Keratinocyte (primary cell): Measurements from ENCODE around the gene ZBED3. TPM values are rescaled to one million over a fixed set of nuclear protein-coding genes. Genes with fewer than 3 reads are reported as not detected.

Experiments used
- DNase-seq: peaks from one replicate; pipeline ENCODE4 v3.0.0-alpha.2; 2011; ENCODE audit warnings: low read depth, missing footprints, low spot score
- FAIRE-seq: peaks from 2 replicates; lab custom pipeline; 2011; peaks lifted over from hg19 to GRCh38; lab: Jason Lieb, UNC
- H2AFZ ChIP-seq: 2 replicates; pipeline ENCODE4 v1.6.0; 2012; ENCODE audit warnings: low read length, control low read depth, inconsistent platforms; ENCODE audit not compliant: control insufficient read depth
- H3K27ac ChIP-seq: 2 replicates; pipeline ENCODE4 v1.5.1; 2011; ENCODE audit warnings: low read length; ENCODE audit not compliant: control insufficient read depth, insufficient read depth
- H3K27me3 ChIP-seq: 3 replicates; pipeline ENCODE4 v1.6.0; 2011; ENCODE audit warnings: low read length; ENCODE audit not compliant: control insufficient read depth, insufficient read depth; ENCODE audit errors: extremely low read depth
- H3K36me3 ChIP-seq, 2 experiments: 2 replicates in 1 of 2; 3 replicates in 1 of 2; pipeline ENCODE4 v1.5.1; 2011; ENCODE audit warnings: low read length in 2 of 2, mild to moderate bottlenecking in 1 of 2; ENCODE audit not compliant: control insufficient read depth in 2 of 2, insufficient read depth in 2 of 2; ENCODE audit errors: extremely low read depth in 1 of 2
- H3K4me1 ChIP-seq: 3 replicates; pipeline ENCODE4 v1.5.1; 2011; ENCODE audit warnings: low read length; ENCODE audit not compliant: control insufficient read depth, insufficient read depth; ENCODE audit errors: extremely low read depth
- H3K4me2 ChIP-seq: 3 replicates; pipeline ENCODE4 v1.6.0; 2011; ENCODE audit warnings: low read depth, low read length; ENCODE audit not compliant: control insufficient read depth, insufficient read depth; ENCODE audit errors: extremely low read depth
- H3K4me3 ChIP-seq, 3 experiments: fragments of 200-600 bp in 1 of 3; sonication (generic) in 1 of 3; 2 replicates in 2 of 3; 3 replicates in 1 of 3; pipeline ENCODE4 v1.5.1; 2011 to 2016; ENCODE audit warnings: low read length in 3 of 3, mild to moderate bottlenecking in 3 of 3, control low read depth in 2 of 3, inconsistent platforms in 1 of 3, low read depth in 1 of 3, mixed read lengths in 1 of 3, mixed run types in 1 of 3, moderate library complexity in 1 of 3; ENCODE audit not compliant: control insufficient read depth in 2 of 3, insufficient read depth in 2 of 3; ENCODE audit errors: extremely low read depth in 1 of 3
- H3K79me2 ChIP-seq: 2 replicates; pipeline ENCODE4 v1.6.0; 2012; ENCODE audit warnings: low read length; ENCODE audit not compliant: control insufficient read depth, insufficient read depth
- H3K9ac ChIP-seq: 3 replicates; pipeline ENCODE4 v1.6.0; 2011; ENCODE audit warnings: low read length; ENCODE audit not compliant: control insufficient read depth, insufficient read depth; ENCODE audit errors: extremely low read depth
- H3K9me1 ChIP-seq: 3 replicates; pipeline ENCODE4 v1.6.0; 2011; ENCODE audit warnings: low read length; ENCODE audit not compliant: control insufficient read depth, insufficient read depth; ENCODE audit errors: extremely low read depth
- H3K9me3 ChIP-seq: 2 replicates; pipeline ENCODE4 v1.5.1; 2012; ENCODE audit warnings: low read depth, low read length; ENCODE audit not compliant: control insufficient read depth
- H4K20me1 ChIP-seq: 3 replicates; pipeline ENCODE4 v1.6.0; 2011; ENCODE audit warnings: low read length; ENCODE audit not compliant: control insufficient read depth, insufficient read depth; ENCODE audit errors: extremely low read depth
- EZH2 ChIP-seq: IDR thresholded peaks from one replicate; pipeline ENCODE4 v1.6.1; 2012; ENCODE audit warnings: inconsistent platforms, mild to moderate bottlenecking, low read length, moderate library complexity
- dilution Hi-C: fragments of 300-500 bp; cut with MboI; formaldehyde crosslinking; loops from one replicate; pipeline ENCODE4 v1.7.0; 2020; ENCODE audit warnings: low sequenced_read_pairs; ENCODE audit not compliant: extremely low pct_ligation_motif_present
- polyA plus RNA-seq, 5 experiments: library from polyadenylated mRNA; depleted of rRNA in 3 of 5; stranded (reverse) in 3 of 5; stranded (forward) in 1 of 5; unstranded in 1 of 5; fragments of >200 nt; gene quantifications; 1 replicate in 1 of 5; 2 replicates in 3 of 5; 3 replicates in 1 of 5; pipeline versions ENCODE4 v1.2.1 to v1.2.3, GENCODE V29; 2011 to 2012; ENCODE audit warnings: missing spikeins in 2 of 5, low read depth in 1 of 5, low replicate concordance in 1 of 5
- TF ChIP-seq, protein P1 (sequence below), 3 experiments: IDR thresholded peaks in 1 of 3; conservative IDR thresholded peaks in 1 of 3; optimal IDR thresholded peaks in 1 of 3; 2 replicates in 2 of 3; 3 replicates in 1 of 3; pipeline versions ENCODE3 to v1.5.1; 2011; ENCODE audit warnings: low read length in 3 of 3, mild to moderate bottlenecking in 3 of 3, moderate library complexity in 2 of 3, control low read depth in 1 of 3, inconsistent platforms in 1 of 3; ENCODE audit not compliant: insufficient read depth in 2 of 3; ENCODE audit errors: extremely low read depth in 1 of 3

ZBED3 gene
- polyA plus RNA-seq, 1 donor (not counting 4 experiments of a cell fraction or from before 2014, with no cell fraction given), result 0.59 TPM

- H3K27ac ChIP-seq, result no peak overlapping the region
- TF ChIP-seq EZH2, result no peak
- TF ChIP-seq, protein P1, sequence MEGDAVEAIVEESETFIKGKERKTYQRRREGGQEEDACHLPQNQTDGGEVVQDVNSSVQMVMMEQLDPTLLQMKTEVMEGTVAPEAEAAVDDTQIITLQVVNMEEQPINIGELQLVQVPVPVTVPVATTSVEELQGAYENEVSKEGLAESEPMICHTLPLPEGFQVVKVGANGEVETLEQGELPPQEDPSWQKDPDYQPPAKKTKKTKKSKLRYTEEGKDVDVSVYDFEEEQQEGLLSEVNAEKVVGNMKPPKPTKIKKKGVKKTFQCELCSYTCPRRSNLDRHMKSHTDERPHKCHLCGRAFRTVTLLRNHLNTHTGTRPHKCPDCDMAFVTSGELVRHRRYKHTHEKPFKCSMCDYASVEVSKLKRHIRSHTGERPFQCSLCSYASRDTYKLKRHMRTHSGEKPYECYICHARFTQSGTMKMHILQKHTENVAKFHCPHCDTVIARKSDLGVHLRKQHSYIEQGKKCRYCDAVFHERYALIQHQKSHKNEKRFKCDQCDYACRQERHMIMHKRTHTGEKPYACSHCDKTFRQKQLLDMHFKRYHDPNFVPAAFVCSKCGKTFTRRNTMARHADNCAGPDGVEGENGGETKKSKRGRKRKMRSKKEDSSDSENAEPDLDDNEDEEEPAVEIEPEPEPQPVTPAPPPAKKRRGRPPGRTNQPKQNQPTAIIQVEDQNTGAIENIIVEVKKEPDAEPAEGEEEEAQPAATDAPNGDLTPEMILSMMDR (optimal IDR thresholded peaks at IDR 0.05 in 1 of 3, IDR thresholded peaks at IDR 0.05 in 1 of 3, conservative IDR thresholded peaks at IDR 0.05 in 1 of 3; ENCODE audit: extremely low read depth in 1 of 3, insufficient read depth in 2 of 3, low read length in 3 of 3), result no peak
- peaks cover 4% of the 10 kb centered on the region for H3K4me1 ChIP-seq
- no peak overlapping the region for H2AFZ ChIP-seq
- H3K79me2 ChIP-seq, result no peaks in the 10 kb centered on the region
- H3K27me3 ChIP-seq, result no peaks in the 10 kb centered on the region
- no peak overlapping the region for H3K4me2 ChIP-seq
- peaks cover 2% of the 10 kb centered on the region for H3K9me1 ChIP-seq
- no peak for DNase-seq
- no peak overlapping the region for H3K9ac ChIP-seq
- no peaks in the 10 kb centered on the region for H3K9me3 ChIP-seq
- no peak for FAIRE-seq
- dilution Hi-C loops, result no loop called here
- H3K36me3 ChIP-seq, result peaks cover 0 to 2% of the 10 kb centered on the region in 2 experiments
- H3K4me3 ChIP-seq, result no peak overlapping the region
- no peaks in the 10 kb centered on the region for H4K20me1 ChIP-seq
Observed at GRCh38 chr5:77073667-77074066, 13.4 kb downstream of the ZBED3 start.

- FAIRE-seq, result peak; percentile 75
- Histone ChIP-seq H3K27me3 (no peaks in the 10 kb centered on the region), H3K4me2 (no peak overlapping the region), H3K27ac (no peak overlapping the region), H3K9me3 (no peaks in the 10 kb centered on the region), H3K79me2 (no peaks in the 10 kb centered on the region), H3K4me1 (no peaks in the 10 kb centered on the region), H3K4me3 (no peak overlapping the region), H3K9me1 (no peaks in the 10 kb centered on the region), H2AFZ (no peak overlapping the region), H4K20me1 (no peaks in the 10 kb centered on the region), H3K36me3 (peaks cover 9 to 11% of the 10 kb centered on the region in 2 experiments), H3K9ac (no peak overlapping the region)
- no peak for DNase-seq
- TF ChIP-seq, protein P1 (optimal IDR thresholded peaks at IDR 0.05 in 1 of 3, IDR thresholded peaks at IDR 0.05 in 1 of 3, conservative IDR thresholded peaks at IDR 0.05 in 1 of 3; ENCODE audit: extremely low read depth in 1 of 3, insufficient read depth in 2 of 3, low read length in 3 of 3), result no peak
- no peak for TF ChIP-seq EZH2
- dilution Hi-C loops, result no loop called here
Observed at GRCh38 chr5:77066823-77067442, 20.2 kb downstream of the ZBED3 start.
